ENCODE data around the gene TSPAN2.

DNA sequence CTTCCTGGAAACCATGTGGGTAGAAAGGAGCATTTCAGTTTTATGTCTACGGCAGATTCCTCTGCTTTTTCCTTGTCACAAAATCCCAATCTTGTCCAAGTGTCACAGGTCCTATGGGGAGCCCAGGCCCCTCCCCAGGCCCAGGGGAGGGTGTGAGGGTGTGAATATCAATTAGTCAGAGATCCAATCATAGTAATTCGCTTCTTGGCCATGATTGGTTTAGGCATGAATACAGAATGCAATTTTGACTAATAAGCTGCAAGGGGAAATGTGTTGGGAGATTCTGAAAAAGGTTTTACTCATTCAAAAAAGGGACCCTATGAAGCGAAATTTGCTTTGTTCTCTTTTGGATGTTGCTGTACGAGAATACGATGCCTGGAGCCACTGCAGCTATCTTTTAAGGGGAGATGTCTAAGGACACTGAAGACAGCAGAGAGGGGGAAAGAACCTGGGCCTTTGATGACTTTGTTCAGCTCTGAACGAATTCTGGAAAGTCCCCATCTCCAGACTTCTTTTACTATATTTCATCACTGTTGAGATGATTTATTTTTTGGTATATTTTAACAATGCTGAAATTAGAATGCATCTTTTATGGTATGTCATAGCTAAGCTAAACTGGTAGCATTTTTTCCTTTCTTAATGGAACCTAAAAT is 18.2 kb downstream of the TSPAN2 start:
- no peak for TF ChIP-seq CTCF (IDR thresholded peaks at IDR 0.05)
- TF ChIP-seq POLR2A (IDR thresholded peaks at IDR 0.05) = no peak

Measured in heart left ventricle (tissue), 13 donors.